Left forelimb (tissue), 1 donor: ENCODE measurements around the gene FNIP1.
"Not testable (repeated sequence)": the region's sequence is repeated elsewhere in the genome, so short reads cannot be mapped to it uniquely, and the experiment has no call there.

Experiments used
- DNase-seq: peaks from one replicate; pipeline ENCODE4 v3.0.0-alpha.2; 2018; ENCODE audit warnings: low spot score

The FNIP1 gene

DNA sequence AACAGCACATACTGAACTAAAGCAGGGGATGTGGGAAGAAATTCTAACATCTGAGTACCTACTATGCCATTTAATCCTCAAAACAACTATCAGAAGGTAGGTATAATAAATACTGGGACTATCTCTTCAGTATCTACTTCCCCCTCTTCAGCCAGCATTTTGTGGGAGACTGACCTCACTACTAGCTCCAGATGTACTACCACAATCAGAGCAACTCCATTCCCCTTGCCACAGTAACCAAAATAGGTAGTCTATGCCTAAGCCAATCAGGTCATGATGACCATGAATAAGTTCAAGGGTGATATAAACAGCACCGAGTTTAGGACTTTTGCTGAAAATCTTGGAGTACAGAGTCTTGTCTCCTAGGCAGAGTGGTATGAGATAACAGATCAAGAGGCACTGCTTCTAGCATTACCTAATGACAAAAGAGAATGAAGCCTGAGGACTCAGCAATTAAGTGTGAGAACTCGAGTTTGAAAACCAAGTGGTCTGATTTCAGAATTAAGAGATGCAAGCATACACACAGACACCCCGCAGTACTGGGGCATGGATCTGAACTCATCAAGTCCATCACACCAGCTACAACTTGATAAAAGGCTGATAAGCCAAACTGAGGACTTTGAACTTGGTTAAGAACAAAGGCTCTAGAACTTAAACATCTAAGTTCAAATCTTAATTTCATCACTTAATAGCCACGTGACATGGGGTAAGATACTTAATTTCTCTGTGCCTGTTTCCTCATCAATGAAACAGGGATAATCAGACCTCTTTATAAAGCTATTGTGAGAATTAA is 9.7 kb downstream of the FNIP1 start:
- no peak for DNase-seq

DNA sequence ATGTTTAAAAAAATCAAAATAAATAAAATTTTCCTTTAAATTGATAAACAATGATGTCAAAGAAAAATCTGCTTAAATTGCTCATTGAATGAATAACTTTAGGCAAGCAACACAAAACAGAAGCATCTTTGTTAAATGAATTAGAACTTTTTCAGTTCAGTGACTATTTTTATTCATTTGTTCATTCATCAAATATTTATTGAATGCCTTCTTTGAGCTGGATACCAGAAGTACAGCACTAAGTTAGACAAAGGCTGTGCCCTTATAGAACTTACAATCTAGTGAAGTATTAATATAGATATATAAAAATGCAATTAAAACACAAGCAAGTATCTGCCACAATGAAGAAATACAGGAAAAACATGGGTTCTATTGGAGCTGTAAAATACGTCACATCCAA is 10.8 kb downstream of the FNIP1 start:
- DNase-seq: no peak

GRCh38 chr5:131783874-131784273 is 12.9 kb downstream of the FNIP1 start:
- no peak for DNase-seq

DNA sequence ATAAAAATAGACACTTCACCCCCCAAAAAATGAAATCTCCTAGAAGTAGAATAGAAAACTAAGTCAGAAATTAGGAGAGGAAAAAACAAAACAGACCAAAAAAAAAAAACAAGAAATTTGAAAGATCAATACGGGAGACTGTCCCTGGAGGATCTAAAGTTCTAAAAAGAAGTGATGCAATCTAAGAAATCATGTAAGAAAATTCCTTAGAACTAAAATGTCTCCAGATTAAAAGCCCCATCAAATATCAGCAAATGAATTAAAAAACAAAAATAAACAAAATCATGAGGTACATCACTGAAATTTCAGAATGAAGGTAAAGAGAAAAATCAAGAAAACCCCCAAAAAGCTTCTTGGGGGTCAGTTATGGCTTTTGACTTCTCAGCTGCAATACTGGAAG is 13.5 kb downstream of the FNIP1 start:
- no peak for DNase-seq

GRCh38 chr5:131782717-131783116 is 14.1 kb downstream of the FNIP1 start:
- no peak for DNase-seq

DNA sequence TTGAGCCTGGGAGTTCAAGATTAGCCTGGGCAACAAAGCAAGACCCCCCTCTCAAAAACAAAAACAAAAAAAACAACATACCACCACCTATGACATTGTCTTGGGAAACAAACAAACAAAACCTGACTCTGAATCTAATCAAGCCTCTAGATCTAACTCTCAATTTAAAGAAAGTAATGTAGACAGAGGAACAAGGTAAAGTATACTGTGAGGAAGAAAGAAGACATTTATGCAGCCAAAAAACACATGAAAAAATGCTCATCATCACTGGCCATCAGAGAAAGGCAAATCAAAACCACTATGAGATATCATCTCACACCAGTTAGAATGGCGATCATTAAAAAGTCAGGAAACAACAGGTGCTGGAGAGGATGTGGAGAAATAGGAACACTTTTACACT is 18.7 kb downstream of the FNIP1 start:
- DNase-seq: not testable (repeated sequence)

DNA sequence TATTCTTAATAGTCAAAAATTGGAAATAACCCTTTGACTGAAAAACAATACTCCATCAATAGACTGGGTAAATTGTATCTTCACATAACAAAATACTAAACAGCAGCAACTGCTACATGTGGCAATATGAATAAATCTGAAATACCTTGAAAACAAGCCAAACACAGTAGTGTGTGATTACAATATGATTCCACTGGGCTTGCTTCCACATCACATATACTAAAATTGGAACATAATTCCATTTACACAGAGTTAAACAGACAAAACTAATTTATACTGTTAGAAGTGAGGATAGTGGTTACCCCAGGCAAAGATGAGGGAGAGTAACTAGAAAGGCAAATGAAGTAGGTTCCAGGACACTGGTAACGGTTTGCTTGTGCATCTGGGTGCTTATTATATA is 20.4 kb downstream of the FNIP1 start:
- DNase-seq: no peak

DNA sequence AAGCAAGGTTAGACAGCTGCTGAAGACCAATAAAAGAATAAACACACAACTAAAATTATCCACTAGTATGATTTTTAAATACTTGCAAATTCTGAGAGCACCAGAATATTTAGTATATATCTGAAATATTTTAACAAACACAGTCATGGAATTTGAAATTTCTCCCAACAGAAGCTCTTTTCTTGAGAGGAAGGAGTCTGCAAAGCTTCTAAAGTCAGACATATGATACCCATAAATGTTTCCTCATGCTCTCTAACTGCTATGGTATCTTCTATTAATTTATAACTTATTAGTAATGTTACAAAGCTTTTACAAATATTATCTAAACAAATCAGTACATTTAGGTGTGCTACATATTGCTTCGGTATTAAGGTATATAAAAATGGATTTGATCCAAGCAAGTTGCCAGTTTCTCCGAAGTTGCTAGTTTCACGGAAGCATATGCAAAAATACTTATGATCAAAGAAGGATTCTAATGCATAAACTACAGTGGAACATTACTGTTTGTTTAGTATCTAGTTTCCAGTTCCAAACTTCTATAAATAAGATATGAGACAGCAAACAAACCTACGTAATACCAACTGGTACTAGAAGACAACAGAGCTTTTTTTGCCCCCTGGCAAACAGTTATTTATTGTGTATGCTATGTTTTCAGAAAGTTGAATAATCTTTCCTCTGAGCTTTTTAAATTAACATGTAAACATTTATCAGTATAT is 22.0 kb downstream of the FNIP1 start:
- no peak for DNase-seq

DNA sequence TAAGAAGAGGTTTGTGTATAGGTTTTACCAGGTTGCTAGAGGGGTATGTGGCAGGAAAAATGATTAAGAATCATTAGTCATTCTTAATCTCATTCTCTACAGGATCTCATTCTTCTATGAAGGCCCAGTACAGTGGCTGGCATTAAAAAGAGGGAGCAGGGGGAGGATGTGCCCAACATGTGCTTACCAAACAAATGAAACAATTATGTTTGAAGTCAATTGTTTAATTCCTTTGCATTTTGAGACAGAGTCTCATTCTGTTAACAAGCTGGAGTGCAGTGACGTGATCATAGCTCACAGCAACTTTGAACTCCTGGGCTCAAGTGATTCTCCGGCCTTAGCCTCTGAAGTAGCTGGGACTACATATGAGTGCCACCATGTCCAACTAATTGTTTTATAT is 23.0 kb downstream of the FNIP1 start:
- no peak for DNase-seq

- no peak for DNase-seq
These were observed 25.1 kb downstream of the FNIP1 start for GRCh38 chr5:131771692-131772091.

GRCh38 chr5:131769961-131770360 is 26.9 kb downstream of the FNIP1 start:
- no peak for DNase-seq

GRCh38 chr5:131769336-131769735 is 27.5 kb downstream of the FNIP1 start:
- DNase-seq: no peak

GRCh38 chr5:131767891-131768290 is 28.9 kb downstream of the FNIP1 start:
- DNase-seq: no peak

GRCh38 chr5:131766689-131767088 is 30.1 kb downstream of the FNIP1 start:
- DNase-seq: no peak

DNA sequence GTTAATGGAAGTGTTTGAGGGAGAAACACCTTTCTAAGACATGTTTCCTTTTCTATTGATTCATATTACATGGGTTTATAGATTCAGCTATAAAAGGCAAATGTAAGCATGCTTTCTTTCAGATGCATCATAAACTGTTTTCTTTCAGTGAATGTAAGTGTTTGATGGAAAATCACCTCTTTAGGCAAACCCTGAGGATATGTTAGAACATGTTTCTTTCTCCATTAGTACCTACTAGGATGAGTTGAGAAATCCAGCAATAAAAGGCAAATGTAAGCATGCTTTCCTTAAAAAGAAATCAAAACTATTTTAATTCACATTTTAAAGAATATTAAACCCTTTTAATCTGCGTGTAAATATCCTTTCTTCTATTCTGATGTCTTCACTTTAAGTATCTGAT is 31.6 kb downstream of the FNIP1 start:
- no peak for DNase-seq

- DNase-seq: no peak
These were observed 32.8 kb downstream of the FNIP1 start for GRCh38 chr5:131763968-131764367.

GRCh38 chr5:131760793-131761192 is 36.0 kb downstream of the FNIP1 start:
- DNase-seq: no peak

GRCh38 chr5:131759704-131760103 is 37.1 kb downstream of the FNIP1 start:
- DNase-seq: no peak

DNA sequence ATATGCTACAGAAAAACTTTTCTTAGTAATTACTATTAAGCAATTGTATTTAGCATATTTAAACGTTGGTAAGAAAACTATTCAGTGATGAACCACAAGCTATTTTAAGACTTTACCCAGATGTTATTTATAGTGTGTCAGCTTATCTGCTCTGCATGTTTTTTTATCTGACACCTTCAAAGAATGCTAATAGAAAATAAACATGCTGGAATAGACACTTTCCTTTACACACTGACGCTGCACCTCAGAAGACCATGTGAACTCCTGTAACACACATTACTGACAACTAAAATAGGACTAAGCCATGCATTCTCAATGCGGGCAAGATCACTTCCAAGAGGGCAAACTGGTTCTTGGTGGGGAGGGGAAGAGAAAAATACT is 38.3 kb downstream of the FNIP1 start:
- DNase-seq: no peak

GRCh38 chr5:131757830-131758519 is 38.8 kb downstream of the FNIP1 start:
- no peak for DNase-seq

DNA sequence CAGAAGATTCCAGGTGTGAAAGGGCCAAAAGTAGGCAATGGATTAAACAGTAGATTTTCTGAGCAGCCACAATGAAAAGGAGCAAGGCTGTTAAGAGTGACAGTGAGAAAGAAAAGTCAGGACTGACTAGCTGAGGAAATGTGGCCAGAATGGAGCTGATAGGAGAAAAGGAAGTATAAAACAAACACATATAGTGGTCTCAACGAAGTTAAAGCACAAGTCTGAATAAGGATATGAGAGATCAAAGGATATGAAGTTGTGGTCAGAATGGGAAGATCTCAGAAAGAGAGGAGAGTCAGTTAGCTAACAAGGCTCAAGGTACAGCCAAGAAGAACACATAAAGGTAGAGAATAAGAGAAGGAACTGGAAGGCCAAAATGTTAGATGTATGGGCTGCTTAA is 39.9 kb downstream of the FNIP1 start:
- no peak for DNase-seq

DNA sequence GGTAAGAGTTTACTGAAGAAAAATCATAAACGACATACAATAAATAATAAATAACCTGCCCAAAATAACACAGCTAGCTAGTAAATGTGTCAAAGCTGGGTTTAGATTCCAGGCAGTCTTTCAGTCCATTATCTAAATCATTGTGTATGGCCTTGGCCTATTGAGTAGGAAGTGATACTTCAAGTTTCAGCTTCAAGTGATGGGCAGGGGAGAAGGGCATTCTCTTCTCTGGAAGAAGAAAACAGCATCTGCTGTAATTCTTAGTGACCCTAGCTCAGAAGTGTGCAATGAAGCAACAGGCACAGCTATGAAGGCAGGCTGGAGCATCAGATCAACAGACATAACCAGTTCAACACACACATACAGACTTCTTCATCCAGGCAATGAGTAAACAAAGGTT is 42.5 kb downstream of the FNIP1 start:
- DNase-seq: no peak

GRCh38 chr5:131751506-131751905 is 45.3 kb downstream of the FNIP1 start:
- no peak for DNase-seq
